HepG2 (cell line): ENCODE data around the gene HMBS. TPM values are rescaled to one million over a fixed set of nuclear protein-coding genes. Genes with fewer than 3 reads are reported as not detected.

Experiments
- HNRNPL ChIP-seq: fragments of 200-400 bp; formaldehyde crosslinking; IDR thresholded peaks from 2 replicates; pipeline ENCODE4 v1.6.1; 2017; ENCODE audit warnings: mild to moderate bottlenecking, low read depth, low read length
- KLF11 ChIP-seq: IDR thresholded peaks from 2 replicates; pipeline ENCODE4 v1.6.1; 2016; ENCODE audit warnings: missing compliant biosample characterization
- MEIS2 ChIP-seq: sonication (generic); formaldehyde crosslinking; IDR thresholded peaks from 2 replicates; pipeline ENCODE4 v1.9.0; 2021; ENCODE audit warnings: mild to moderate bottlenecking, missing genetic modification reagents
- NR2C2 ChIP-seq: sonication (generic); formaldehyde crosslinking; IDR thresholded peaks from 2 replicates; pipeline ENCODE4 v1.4.0; 2020; ENCODE audit warnings: missing genetic modification reagents, mild to moderate bottlenecking, moderate library complexity, borderline replicate concordance
- PAWR ChIP-seq: sonication (generic); formaldehyde crosslinking; IDR thresholded peaks from 2 replicates; pipeline ENCODE4 v1.4.0; 2020; ENCODE audit warnings: missing genetic modification reagents, mild to moderate bottlenecking, borderline replicate concordance
- PHF8 ChIP-seq: sonication (generic); formaldehyde crosslinking; IDR thresholded peaks from 2 replicates; pipeline ENCODE4 v1.5.0; 2020; ENCODE audit warnings: missing genetic modification reagents
- RBM39 ChIP-seq: fragments of 200-400 bp; formaldehyde crosslinking; IDR thresholded peaks from one replicate; pipeline ENCODE4 v1.6.1; 2018; ENCODE audit warnings: antibody characterized with exemption, mild to moderate bottlenecking, low read depth, low read length; ENCODE audit not compliant: poor library complexity, severe bottlenecking
- SAP130 ChIP-seq: IDR thresholded peaks from 2 replicates; pipeline ENCODE4 v1.6.1; 2016; ENCODE audit warnings: low read depth
- SIX4 ChIP-seq: sonication (generic); formaldehyde crosslinking; IDR thresholded peaks from 2 replicates; pipeline ENCODE4 v1.4.0; 2020; ENCODE audit warnings: missing genetic modification reagents
- SNAI1 ChIP-seq: sonication (generic); formaldehyde crosslinking; IDR thresholded peaks from 2 replicates; pipeline ENCODE4 v1.5.0; 2020; ENCODE audit warnings: mild to moderate bottlenecking, missing genetic modification reagents, borderline replicate concordance
- ZFAT ChIP-seq: sonication (generic); formaldehyde crosslinking; conservative IDR thresholded peaks from 2 replicates; pipeline ENCODE4 v1.8.1; 2023; ENCODE audit warnings: missing genetic modification reagents, inconsistent platforms
- ZFX ChIP-seq: sonication (generic); formaldehyde crosslinking; IDR thresholded peaks from 2 replicates; pipeline ENCODE4 v1.4.0; 2020; ENCODE audit warnings: mild to moderate bottlenecking, low read depth, missing genetic modification reagents, moderate library complexity
- ZNF644 ChIP-seq: IDR thresholded peaks from 2 replicates; pipeline ENCODE4 v1.6.1; 2016; ENCODE audit warnings: low read depth
- ZNF761 ChIP-seq: sonication (generic); formaldehyde crosslinking; conservative IDR thresholded peaks from 2 replicates; pipeline ENCODE4 v1.4.0; 2020; ENCODE audit warnings: mild to moderate bottlenecking, missing genetic modification reagents
- ZNF788 ChIP-seq: sonication (generic); formaldehyde crosslinking; IDR thresholded peaks from 2 replicates; pipeline ENCODE4 v1.5.0; 2020; ENCODE audit warnings: mild to moderate bottlenecking, missing genetic modification reagents, borderline replicate concordance
- ZSCAN30 ChIP-seq: sonication (generic); formaldehyde crosslinking; IDR thresholded peaks from 2 replicates; pipeline ENCODE4 v1.5.0; 2020; ENCODE audit warnings: mild to moderate bottlenecking, missing genetic modification reagents
- polyA plus RNA-seq, 8 experiments: library from polyadenylated mRNA; depleted of rRNA in 3 of 8; stranded (reverse) in 7 of 8; unstranded in 1 of 8; fragments of >200 nt; fragmentation: Illumina TruSeq in 4 of 8; extraction: Trizol in 4 of 8; gene quantifications; 2 replicates each; pipeline versions ENCODE4 v1.2.1 to v1.2.3, GENCODE V29; 2011 to 2016; ENCODE audit warnings: low read depth in 4 of 8, missing spikeins in 1 of 8, mixed read lengths in 1 of 8; ENCODE audit not compliant: insufficient read depth in 1 of 8
- total RNA-seq, 5 experiments: library from RNA; depleted of rRNA; stranded (reverse); fragments of >200 nt; fragmentation: Illumina TruSeq; extraction: Trizol; gene quantifications; 2 replicates each; pipeline ENCODE4 v1.2.3, GENCODE V29; 2016; ENCODE audit warnings: low read depth in 1 of 5
- TF ChIP-seq, protein P1 (sequence below): IDR thresholded peaks from 2 replicates; pipeline ENCODE4 v1.6.1; 2016; ENCODE audit warnings: low read depth
- TF ChIP-seq, protein P2 (sequence below): sonication (generic); formaldehyde crosslinking; IDR thresholded peaks from 2 replicates; pipeline ENCODE4 v1.5.1; 2020; ENCODE audit warnings: mild to moderate bottlenecking, missing genetic modification reagents
- TF ChIP-seq, protein P3 (sequence below), 2 experiments: sonication (generic) in 1 of 2; formaldehyde crosslinking in 1 of 2; IDR thresholded peaks; 2 replicates each; pipeline versions ENCODE4 v1.4.0 to v1.6.1; 2018 to 2020; ENCODE audit warnings: missing genetic modification reagents in 2 of 2, borderline replicate concordance in 1 of 2, low read depth in 1 of 2, mild to moderate bottlenecking in 1 of 2, missing biosample characterization in 1 of 2
- TF ChIP-seq, protein P4 (sequence below): sonication (generic); formaldehyde crosslinking; IDR thresholded peaks from 2 replicates; pipeline ENCODE4 v1.4.0; 2020; ENCODE audit warnings: missing genetic modification reagents, borderline replicate concordance

The HMBS gene
- total and polyA plus RNA-seq, 2 of the 13 experiments (the other 11 are each of a cell fraction or from before 2014, with no cell fraction given) = 9.4 to 46.9 TPM

DNA sequence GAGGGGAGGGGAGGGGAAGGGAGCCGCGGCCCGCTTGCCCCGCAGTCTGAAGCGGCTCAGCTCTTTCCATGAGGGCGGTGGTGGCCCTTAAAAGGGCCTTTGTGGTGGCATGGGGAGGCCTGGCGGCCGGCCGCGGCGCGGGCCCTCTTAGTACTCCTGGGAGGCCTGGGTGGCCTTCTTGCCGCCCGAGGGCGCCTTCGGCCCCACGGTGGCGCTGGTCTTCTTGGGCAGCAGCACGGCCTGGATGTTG is 10.1 kb downstream of the HMBS start (continued):
- 0 out of 2 replicates have a peak, but pooled peaks have one; percentile 49 for TF ChIP-seq ZNF788 (CRISPR knock-in tag)
- TF ChIP-seq RBM39 = no peak
- TF ChIP-seq, protein P1, sequence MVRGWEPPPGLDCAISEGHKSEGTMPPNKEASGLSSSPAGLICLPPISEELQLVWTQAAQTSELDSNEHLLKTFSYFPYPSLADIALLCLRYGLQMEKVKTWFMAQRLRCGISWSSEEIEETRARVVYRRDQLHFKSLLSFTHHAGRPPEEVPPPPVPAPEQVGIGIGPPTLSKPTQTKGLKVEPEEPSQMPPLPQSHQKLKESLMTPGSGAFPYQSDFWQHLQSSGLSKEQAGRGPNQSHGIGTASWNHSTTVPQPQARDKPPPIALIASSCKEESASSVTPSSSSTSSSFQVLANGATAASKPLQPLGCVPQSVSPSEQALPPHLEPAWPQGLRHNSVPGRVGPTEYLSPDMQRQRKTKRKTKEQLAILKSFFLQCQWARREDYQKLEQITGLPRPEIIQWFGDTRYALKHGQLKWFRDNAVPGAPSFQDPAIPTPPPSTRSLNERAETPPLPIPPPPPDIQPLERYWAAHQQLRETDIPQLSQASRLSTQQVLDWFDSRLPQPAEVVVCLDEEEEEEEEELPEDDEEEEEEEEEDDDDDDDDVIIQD (CRISPR knock-in tag) = no peak
- TF ChIP-seq ZFX (CRISPR knock-in tag) = peak; percentile 91
- 0 out of 2 replicates have a peak, but pooled peaks have one; percentile 51 for TF ChIP-seq HNRNPL
- no peak for TF ChIP-seq ZNF644 (CRISPR knock-in tag)
- TF ChIP-seq, protein P2, sequence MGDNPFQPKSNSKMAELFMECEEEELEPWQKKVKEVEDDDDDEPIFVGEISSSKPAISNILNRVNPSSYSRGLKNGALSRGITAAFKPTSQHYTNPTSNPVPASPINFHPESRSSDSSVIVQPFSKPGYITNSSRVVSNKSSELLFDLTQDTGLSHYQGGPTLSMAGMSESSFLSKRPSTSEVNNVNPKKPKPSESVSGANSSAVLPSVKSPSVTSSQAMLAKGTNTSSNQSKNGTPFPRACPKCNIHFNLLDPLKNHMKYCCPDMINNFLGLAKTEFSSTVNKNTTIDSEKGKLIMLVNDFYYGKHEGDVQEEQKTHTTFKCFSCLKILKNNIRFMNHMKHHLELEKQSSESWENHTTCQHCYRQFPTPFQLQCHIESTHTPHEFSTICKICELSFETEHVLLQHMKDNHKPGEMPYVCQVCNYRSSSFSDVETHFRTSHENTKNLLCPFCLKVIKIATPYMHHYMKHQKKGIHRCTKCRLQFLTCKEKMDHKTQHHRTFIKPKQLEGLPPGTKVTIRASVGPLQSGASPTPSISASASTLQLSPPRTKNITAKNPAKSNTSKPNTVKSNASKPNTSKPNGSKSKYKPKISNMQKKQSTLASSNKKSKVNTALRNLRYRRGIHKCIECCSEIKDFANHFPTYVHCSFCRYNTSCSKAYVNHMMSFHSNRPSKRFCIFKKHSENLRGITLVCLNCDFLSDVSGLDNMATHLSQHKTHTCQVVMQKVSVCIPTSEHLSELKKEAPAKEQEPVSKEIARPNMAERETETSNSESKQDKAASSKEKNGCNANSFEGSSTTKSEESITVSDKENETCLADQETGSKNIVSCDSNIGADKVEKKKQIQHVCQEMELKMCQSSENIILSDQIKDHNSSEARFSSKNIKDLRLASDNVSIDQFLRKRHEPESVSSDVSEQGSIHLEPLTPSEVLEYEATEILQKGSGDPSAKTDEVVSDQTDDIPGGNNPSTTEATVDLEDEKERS (CRISPR knock-in tag) = no peak
- TF ChIP-seq SAP130 (CRISPR knock-in tag) = peak; percentile 79; the same call in 1 of the 2 replicates
- peak; percentile 65; the same call in 1 of the 2 replicates for TF ChIP-seq PAWR
- peak; percentile 62; the same call in 1 of the 2 replicates for TF ChIP-seq SNAI1 (CRISPR knock-in tag)
- no peak for TF ChIP-seq MEIS2 (CRISPR knock-in tag)
- no peak for TF ChIP-seq NR2C2 (CRISPR knock-in tag)
- TF ChIP-seq, protein P3, sequence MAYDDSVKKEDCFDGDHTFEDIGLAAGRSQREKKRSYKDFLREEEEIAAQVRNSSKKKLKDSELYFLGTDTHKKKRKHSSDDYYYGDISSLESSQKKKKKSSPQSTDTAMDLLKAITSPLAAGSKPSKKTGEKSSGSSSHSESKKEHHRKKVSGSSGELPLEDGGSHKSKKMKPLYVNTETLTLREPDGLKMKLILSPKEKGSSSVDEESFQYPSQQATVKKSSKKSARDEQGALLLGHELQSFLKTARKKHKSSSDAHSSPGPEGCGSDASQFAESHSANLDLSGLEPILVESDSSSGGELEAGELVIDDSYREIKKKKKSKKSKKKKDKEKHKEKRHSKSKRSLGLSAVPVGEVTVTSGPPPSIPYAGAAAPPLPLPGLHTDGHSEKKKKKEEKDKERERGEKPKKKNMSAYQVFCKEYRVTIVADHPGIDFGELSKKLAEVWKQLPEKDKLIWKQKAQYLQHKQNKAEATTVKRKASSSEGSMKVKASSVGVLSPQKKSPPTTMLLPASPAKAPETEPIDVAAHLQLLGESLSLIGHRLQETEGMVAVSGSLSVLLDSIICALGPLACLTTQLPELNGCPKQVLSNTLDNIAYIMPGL (CRISPR knock-in tag; IDR thresholded peaks at IDR 0.05; ENCODE audit: borderline replicate concordance in 1 of 2, low read depth in 1 of 2) = peak; percentile 96 to 98; a peak in 2 of 4 replicates
- TF ChIP-seq ZFAT (CRISPR knock-in tag) = no peak
- no peak for TF ChIP-seq KLF11 (CRISPR knock-in tag)
- TF ChIP-seq SIX4 (CRISPR knock-in tag) = no peak
- no peak for TF ChIP-seq ZSCAN30
- TF ChIP-seq, protein P4, sequence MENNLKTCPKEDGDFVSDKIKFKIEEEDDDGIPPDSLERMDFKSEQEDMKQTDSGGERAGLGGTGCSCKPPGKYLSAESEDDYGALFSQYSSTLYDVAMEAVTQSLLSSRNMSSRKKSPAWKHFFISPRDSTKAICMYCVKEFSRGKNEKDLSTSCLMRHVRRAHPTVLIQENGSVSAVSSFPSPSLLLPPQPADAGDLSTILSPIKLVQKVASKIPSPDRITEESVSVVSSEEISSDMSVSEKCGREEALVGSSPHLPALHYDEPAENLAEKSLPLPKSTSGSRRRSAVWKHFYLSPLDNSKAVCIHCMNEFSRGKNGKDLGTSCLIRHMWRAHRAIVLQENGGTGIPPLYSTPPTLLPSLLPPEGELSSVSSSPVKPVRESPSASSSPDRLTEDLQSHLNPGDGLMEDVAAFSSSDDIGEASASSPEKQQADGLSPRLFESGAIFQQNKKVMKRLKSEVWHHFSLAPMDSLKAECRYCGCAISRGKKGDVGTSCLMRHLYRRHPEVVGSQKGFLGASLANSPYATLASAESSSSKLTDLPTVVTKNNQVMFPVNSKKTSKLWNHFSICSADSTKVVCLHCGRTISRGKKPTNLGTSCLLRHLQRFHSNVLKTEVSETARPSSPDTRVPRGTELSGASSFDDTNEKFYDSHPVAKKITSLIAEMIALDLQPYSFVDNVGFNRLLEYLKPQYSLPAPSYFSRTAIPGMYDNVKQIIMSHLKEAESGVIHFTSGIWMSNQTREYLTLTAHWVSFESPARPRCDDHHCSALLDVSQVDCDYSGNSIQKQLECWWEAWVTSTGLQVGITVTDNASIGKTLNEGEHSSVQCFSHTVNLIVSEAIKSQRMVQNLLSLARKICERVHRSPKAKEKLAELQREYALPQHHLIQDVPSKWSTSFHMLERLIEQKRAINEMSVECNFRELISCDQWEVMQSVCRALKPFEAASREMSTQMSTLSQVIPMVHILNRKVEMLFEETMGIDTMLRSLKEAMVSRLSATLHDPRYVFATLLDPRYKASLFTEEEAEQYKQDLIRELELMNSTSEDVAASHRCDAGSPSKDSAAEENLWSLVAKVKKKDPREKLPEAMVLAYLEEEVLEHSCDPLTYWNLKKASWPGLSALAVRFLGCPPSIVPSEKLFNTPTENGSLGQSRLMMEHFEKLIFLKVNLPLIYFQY (CRISPR knock-in tag) = no peak
- peak; percentile 51; the same call in 1 of the 2 replicates for TF ChIP-seq ZNF761
- peak; percentile 87 for TF ChIP-seq PHF8 (CRISPR knock-in tag)
